Epithelial cell of esophagus (primary cell): ENCODE results near the gene CNDP1.

Experiments
- DNase-seq: peaks from one replicate; pipeline ENCODE4 v3.0.0; 2010; ENCODE audit warnings: low read depth
- H3K4me3 ChIP-seq: 2 replicates; pipeline ENCODE4 v1.5.1; 2011; ENCODE audit warnings: mild to moderate bottlenecking, low read length, control low read depth
- CTCF ChIP-seq: IDR thresholded peaks from 2 replicates; pipeline ENCODE4 v1.5.1; 2011; ENCODE audit warnings: low read depth, mild to moderate bottlenecking, low read length, control low read depth, inconsistent platforms; ENCODE audit not compliant: insufficient read depth; ENCODE audit errors: missing control alignments

The CNDP1 gene

DNA sequence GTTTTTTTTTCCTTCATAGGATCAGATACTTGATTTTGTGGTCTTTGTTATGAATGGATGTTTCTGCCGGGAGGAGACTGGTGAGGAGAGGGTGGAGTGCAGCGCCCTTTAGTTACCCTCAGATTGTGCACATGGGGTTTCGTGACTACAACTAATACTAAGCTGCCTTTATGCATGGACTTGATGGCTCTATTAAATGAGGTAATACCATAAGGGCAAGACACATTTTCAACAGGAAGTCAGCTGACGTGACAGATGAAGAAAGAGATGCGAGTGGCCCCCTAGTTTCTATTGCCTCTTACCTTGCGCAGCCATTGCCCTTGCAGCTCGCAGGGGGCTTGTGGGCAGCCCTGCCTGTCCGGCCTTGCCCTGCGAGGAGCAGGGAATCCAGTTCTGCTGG, 87.8 kb downstream of the CNDP1 start:
- DNase-seq = no peak
- TF ChIP-seq CTCF = no peak

DNA sequence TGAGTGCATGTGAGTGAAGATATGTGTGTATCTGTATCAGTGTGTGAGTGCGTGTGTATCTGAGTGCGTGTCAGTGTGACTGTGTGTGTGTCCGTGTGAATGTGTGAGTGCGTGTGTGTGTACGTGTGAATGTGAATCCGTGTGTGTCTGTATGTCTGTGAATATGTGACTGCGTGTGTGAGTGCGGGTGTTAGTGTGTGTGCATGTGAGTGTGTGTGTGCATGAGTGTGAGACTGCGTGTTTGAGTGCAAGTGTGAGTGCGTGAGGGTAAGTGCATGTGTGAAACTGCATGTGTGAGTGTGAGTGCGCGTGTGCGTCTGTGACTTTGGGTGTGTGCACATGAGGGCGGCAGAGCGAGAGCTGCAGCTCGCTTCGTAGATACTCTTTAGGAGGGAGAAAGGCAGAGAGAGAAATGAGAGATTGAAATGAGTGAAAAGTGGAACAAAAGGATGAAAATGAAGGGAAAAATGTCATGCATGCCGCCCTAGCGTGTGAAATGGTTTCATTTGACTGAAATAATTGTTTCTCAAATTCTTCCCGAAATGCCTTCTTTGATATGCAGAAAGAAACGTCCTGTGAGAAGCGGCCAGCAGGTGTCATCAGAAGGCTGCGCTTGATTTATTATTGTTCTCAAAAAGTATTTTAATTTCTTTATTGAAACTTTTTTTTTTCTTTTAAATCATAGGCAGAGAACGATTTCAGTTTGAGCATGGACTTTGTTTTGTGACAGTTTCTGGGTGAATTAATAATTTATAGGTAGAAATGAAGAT, 88.9 kb downstream of the CNDP1 start:
- H3K4me3 ChIP-seq = no peak overlapping the region
- TF ChIP-seq CTCF = peak; percentile 53
- DNase-seq = peak; percentile 22

More for the DNA sequence above, 87.8 kb downstream of the CNDP1 start:
- no peak overlapping the region for H3K4me3 ChIP-seq

DNA sequence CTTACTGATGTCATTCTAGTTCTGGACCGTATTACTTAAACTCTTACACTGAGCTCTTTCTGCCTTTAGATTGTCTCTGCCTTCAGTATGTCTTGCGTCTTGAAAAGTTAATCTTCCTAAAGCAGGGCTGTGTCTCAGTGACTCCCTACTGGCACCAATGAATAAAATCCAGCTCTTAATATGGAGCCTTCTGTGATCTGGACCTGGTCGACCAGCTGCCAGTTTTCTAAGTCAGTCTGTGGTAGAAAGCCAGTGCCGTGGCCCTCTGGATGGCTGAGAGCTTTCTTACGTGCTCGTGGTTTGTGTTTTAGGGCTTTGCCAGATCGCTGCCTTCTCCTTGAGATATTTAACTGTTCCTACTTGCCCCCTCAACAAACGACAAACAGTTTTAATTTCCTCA, 90.2 kb downstream of the CNDP1 start:
- no peak for TF ChIP-seq CTCF

GRCh38 chr18:74625157-74625556, 90.9 kb downstream of the CNDP1 start:
- TF ChIP-seq CTCF = no peak
- no peak for DNase-seq
- H3K4me3 ChIP-seq = no peak overlapping the region

More for the DNA sequence above, 90.2 kb downstream of the CNDP1 start:
- DNase-seq = no peak
- H3K4me3 ChIP-seq = no peak overlapping the region

DNA sequence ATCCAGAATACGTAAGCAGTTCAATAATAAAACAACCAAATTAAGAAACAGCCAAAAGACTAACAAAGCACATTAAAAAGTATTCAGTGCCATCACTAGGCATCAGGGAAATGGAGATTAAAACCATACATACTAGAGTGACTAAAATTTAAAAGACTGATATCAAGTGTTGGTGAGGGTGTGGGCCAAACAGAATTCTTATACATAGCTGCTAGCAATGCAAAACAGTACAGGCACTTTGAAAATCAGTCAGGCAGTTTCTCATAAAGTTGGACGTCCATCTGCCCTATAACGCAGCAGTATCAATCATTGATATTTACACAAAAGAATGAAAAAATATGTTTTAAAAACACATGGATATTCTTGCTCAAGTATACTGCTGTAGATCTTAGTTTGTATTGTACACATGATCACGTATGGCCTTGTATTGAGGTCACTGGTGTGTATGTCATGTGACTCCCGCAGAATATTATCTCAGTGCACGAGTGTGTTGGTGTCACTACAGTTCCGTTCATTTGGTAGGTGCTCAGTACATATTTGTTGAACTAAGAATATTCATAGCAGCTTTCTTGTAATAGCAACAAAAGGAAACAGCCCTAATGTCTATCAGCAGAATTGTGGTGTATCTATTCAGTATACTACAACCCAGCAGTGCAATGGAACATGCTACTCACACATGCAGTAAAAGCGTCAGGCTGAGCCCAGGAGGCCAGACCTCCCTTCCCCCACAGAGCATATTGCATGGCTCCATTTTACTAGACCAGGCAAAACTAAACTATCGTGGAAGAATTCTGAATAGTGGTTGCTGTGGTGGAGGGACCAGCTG, 92.0 kb downstream of the CNDP1 start:
- TF ChIP-seq CTCF = no peak
- H3K4me3 ChIP-seq = no peak overlapping the region
- DNase-seq = no peak

- H3K4me3 ChIP-seq = no peak overlapping the region
- no peak for TF ChIP-seq CTCF
- DNase-seq = no peak
Observed at GRCh38 chr18:74630804-74631203, 96.5 kb downstream of the CNDP1 start.
